HCEC 1CT (cell line): ENCODE results near the gene CTNND2.
"Not testable (repeated sequence)": the region's sequence is repeated elsewhere in the genome, so short reads cannot be mapped to it uniquely, and the experiment has no call there.

Source experiments
- DNase-seq: peaks from one replicate; pipeline ENCODE4 v3.0.0-alpha.2; 2017

Gene CTNND2

DNA sequence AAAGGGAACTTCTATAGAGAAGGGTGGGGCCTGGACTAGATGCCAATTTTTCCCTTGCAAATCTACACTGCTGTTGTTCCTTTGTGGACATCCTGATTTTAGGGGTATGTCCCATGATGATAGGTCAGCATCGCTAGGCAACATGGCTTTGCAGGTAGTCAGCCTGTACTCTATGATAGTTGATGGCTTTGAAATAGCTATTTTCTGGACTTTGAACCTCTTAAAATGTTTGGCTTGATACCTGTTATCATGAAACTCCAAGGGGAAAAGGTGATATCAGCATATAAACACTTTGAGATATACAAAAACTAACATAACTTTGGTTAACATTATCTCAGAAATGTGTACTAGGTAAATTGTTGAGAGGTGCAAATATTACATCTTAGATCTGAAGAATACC lies 533.2 kb downstream of the CTNND2 start:
- DNase-seq: no peak

DNA sequence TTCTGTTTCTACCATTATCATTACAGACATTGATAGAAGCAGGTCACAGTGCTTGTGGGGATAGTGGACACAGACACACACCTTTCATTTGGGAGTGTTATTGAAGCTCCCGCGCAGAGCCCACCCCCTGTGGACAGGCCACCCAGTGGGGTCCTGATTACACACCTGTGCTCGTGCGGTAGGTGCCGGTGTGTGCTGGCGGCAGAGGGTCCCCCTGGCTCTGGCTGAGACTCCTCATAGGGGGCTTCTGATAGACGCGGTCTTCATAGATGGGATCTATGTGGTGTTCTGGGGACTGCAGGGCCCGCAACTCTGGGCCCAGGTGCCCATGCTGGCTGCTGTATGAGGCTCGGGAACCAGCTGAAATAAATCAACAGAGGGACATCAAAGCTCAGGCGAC lies 539.7 kb downstream of the CTNND2 start:
- no peak for DNase-seq

GRCh38 chr5:11363631-11364178 lies 540.5 kb downstream of the CTNND2 start:
- no peak for DNase-seq

DNA sequence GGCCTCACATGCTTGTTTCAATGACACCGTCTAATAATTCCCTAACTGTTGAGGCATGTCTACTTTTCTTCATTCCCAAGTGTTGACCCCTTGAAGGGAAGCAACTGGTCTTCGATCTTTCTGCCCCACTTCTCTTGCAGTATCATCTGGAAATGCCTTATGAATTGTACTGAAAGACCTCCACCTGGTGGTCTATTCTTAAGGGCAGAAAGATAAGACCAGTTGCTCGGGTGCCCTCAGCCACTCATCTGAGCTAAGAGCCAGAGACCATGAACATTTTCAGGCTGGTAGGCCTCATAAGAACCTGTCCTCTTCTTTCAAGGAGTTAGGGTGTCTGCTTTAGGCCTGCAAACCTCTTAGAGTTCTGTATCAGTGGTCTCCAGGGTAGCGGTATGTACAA lies 542.5 kb downstream of the CTNND2 start:
- DNase-seq: no peak

DNA sequence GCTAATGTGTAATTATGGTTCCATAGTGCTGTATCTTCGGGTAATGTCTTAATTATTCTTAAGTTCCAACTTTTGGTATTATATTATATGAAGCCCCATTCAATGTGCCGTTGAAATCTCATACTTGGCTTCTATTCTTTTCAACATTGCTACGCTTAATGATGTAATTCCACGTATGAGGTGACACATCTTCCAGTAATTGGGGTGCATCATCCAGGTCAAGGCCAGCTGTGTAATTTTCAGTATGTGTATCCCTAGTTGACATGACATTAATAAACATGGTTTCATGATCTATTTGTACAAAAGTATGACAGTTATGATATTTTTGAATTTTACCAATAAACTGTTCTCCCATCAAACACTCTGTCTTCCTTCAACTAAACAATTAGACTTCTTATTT lies 546.3 kb downstream of the CTNND2 start:
- DNase-seq: no peak

DNA sequence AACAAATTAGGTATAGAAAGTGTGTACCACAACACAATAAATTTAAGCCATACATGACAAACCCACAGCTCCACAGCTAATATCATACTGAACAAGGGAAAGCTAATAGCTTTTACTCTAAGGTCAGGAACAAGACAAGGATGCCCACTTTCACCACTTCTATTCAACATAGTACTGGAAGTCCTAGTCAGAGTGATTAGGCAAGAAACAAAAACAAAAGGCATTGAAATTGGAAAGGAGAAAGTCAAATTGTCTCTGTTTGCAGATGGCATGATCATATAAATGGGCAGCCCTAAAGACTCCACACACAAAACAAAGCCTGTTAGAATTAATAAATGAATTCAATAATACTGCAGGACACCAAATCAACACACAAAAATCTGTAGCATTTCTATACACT lies 548.8 kb downstream of the CTNND2 start:
- no peak for DNase-seq

- no peak for DNase-seq
These were observed 557.9 kb downstream of the CTNND2 start for GRCh38 chr5:11346336-11346735.

DNA sequence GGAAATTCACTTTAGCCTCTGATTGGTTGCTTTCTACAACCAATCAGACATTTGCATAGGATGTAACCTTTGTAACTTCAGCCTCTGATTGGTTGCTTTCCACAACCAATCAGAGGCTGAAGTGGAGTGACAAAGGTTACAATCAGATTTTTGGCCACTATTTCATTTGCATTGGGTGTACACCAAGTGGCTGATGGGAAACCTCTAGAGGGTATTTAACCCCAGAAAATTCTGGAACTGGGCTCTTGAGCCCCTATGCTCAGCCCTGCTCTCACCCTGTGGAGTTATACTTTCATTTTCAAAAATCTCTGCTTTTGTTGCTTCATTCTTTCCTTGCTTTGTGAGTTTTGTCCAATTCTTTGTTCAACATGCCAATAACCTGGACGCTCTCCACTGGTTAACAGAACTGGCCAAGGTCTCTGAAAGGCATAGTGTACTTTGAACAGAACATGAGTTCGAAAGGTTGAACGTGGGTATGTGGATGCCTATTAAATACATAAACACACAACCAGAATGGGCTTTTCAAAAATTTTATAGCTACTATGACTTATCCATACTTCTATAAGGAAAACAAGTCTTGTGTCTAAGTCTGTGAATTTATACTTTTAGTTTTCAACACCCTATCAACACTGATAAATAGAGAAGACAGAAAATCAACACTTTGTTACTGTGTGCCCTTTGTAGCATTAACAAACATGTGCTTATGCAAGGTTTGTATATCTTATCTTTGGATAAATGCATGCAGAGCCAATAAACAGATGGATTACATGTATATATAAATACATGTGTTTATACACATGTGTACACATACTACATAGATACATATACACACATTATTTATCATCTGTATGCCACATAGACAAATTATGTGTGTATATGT lies 568.1 kb downstream of the CTNND2 start:
- no peak for DNase-seq

- no peak for DNase-seq
These were observed 569.8 kb downstream of the CTNND2 start for GRCh38 chr5:11334404-11334803.

GRCh38 chr5:11329679-11330078 lies 574.6 kb downstream of the CTNND2 start:
- DNase-seq: no peak

DNA sequence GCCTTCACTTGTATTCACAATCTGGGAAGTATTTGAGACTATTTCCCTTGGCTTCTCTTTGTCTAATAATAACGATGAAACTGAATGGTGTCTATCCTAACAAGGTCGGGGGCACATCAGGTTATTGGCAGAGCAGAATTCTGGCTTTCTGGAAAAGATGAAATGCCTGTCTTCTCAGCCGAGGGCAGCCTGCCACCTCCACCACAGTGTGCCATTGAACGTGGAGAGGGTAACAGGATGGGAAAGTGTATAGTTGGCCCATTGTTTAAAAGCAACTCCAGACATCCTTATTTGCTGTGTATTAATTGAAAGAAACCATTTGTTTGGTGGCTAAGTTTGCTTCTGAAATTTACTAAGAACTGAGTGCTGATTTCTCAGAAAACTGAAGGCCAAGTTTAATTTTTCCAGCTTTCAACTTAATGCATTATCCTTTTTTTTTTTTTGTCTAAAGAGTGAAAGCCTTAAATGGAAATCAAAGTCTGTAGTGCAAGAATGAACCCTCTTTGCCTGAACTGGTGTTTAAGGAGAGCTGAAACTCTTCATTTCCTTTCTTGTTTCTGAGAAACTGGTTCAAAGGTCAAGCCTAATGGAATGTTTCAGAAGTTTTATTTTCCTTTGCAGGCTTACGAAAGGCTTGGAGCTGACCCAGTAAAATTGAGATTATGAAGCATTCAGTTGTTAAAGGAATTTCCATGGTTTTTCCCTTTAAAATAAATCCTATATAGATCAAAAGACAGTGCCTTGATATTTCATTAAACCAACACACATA lies 579.5 kb downstream of the CTNND2 start:
- DNase-seq: no peak

GRCh38 chr5:11323761-11324160 lies 580.5 kb downstream of the CTNND2 start:
- no peak for DNase-seq

DNA sequence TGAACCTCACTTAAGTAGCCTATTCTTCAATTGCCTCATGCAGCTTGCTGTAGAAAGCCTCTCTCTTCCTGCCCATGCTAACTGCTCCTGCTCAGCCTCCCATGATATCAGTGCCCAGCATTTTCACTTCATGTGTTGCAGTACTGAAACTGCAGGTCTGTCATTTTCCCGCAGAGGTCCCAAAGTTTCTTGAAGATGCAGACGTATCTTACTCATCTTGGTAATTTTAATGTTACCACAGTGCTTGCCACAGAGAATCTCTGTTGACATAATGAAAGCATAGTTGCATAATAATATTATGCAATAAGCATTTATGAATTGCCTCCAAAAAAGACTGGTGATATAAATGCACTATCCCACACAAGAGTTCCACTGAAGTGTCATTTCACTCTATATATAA lies 582.1 kb downstream of the CTNND2 start:
- no peak for DNase-seq

GRCh38 chr5:11319836-11320580 lies 584.2 kb downstream of the CTNND2 start:
- DNase-seq: peak; percentile 23

GRCh38 chr5:11313694-11314093 lies 590.6 kb downstream of the CTNND2 start:
- not testable (repeated sequence) for DNase-seq

DNA sequence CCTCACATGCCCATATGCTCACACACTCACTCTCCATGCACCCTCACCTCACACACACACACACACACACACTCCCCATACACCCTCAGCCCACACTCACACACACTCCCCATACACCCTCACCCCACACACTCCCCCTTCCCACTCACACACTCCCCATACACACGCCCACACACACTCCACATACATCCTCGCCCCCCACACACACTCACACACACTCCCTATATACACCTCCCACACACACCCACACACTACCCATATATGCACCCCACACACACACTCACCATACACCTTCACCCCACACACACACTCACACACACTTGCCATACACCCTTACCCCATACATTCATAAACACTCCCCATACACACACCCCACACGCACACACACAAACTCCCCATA lies 592.5 kb downstream of the CTNND2 start:
- no peak for DNase-seq

GRCh38 chr5:11311272-11311671 lies 593.0 kb downstream of the CTNND2 start:
- no peak for DNase-seq

DNA sequence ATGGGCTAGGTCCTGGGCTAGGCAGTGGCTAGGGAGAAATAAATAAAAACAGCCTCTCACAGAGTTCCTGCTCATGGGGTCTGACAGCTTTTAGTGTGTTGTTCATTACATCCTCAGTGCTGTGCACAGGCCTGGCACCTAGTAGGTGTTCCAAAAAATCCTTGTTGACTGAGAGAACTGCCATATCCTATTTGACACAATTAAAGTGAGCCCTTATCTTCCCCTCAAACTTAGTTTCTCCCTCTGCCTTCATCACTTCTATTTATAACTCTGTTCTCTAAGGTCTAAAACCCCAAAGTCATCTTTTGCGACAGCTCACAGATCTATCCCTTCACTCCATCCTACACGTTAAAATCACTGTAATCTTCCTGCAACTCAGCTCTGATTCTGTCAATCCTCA lies 594.1 kb downstream of the CTNND2 start:
- no peak for DNase-seq

- no peak for DNase-seq
These were observed 597.9 kb downstream of the CTNND2 start for GRCh38 chr5:11306365-11306764.

- no peak for DNase-seq
These were observed 599.0 kb downstream of the CTNND2 start for GRCh38 chr5:11305245-11305644.

GRCh38 chr5:11304641-11305040 lies 599.6 kb downstream of the CTNND2 start:
- DNase-seq: no peak

DNA sequence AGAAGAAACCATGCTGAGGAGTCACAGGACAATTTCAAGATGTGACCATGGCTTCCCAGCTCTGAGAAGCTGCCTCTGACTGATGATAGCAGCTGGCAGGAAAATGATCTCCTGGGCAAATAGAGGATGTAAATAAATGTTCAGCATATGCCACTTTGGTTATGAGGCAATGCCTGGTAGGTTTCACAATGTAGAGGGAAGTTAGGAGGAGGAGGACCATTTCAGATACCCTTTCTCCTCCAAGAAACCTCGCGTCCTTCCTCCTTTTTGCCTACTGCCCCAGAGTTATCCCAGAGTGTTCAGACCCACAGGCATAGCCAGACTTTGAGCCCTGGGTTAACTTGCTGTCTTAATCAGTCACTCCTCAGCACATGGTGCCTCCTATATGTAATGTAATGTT lies 601.6 kb downstream of the CTNND2 start:
- DNase-seq: no peak

- no peak for DNase-seq
These were observed 603.1 kb downstream of the CTNND2 start for GRCh38 chr5:11301171-11301570.
